ENCODE measurements around the gene ITGB1BP2. TPM values are rescaled to one million over a fixed set of nuclear protein-coding genes. Genes with fewer than 3 reads are reported as not detected.
A peak's percentile ranks its signal among the peaks of the same experiment; 100 is the strongest.

ITGB1BP2 gene
- total and polyA plus RNA-seq, 2 of the 13 experiments (the other 11 are each of a cell fraction or from before 2014, with no cell fraction given): 0.90 to 2.2 TPM

DNA sequence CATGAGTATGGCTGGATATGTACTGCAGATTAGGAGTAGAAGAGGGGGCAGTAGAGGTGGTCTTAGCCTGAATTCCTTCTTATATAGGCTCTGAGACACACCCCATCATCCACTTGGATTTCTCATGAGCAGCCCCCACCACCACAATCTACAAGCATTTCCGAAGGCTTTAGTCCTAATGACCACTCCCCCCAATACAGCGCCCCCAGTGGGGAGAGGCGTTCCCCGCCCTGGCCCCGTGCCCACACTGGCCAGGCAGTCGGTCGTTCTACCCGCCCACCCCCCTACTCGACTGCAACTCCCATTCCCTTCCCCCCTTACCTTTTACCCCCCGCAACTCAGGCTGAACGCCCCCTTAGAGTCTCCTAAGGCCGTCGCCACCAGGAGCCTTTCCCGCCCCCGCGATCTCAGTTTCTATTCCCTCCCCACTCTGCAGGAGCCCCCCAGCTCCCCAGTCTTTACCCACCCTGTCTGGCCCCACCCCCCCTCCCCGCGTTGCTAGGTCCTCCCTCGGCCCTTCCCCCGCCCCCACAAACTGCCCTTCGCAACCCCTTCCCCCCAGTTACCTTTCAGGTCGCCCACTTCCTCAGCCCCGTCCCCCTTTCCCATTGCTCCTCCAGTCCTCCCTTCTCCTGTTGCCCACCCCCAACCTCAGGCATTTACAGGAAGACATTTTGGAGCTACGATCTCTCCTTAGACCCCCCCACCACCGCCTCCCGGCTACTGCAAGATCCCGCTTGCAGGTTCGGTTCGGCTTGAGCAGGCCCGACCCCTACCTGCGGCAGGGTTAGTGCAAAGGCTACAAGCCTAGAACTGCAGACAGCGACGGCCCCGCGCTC lies 48.1 kb upstream of the ITGB1BP2 start:
- no TSS peak for BruUV-seq (replicated peaks)
- ChIA-PET POLR2A (interaction anchor here (0.6 to 2.4 kb wide), 8 partner anchors 8 to 135 kb away, joined by 4 to 18 read pairs (median 8); partner anchors contain the start of genes MED12, NONO and TAF1), CTCF (ENCODE audit: low intra/inter-chr PET ratio, low total read pairs) (no interaction called here)
- Histone ChIP-seq H3K27ac (ENCODE audit: extremely low read length, insufficient read depth, low read length) (peak overlapping the region; percentile 78), H3K9me3 (ENCODE audit: low read length) (no peaks in the 10 kb centered on the region), H3K4me3 (replicated peaks in 1 of 3; ENCODE audit: insufficient read depth in 1 of 3, low read depth in 2 of 3, low read length in 3 of 3) (peak overlapping the region; percentile 76 to 88 (median 83)), H3K27me3 (ENCODE audit: control insufficient read depth in 1 of 2, insufficient read depth in 2 of 2, low read length in 2 of 2) (no peaks in the 10 kb centered on the region; a peak in 1 of 5 replicates), H3K9ac (ENCODE audit: insufficient read depth, low read depth, low read length) (peak overlapping the region; percentile 80), H3K4me1 (ENCODE audit: insufficient read depth, low read length) (peaks cover 35% of the 10 kb centered on the region), H4K20me1 (ENCODE audit: insufficient read depth, low read length) (no peaks in the 10 kb centered on the region), H2AFZ (ENCODE audit: low read length) (no peak overlapping the region), H3K36me3 (replicated peaks in 1 of 2; ENCODE audit: control insufficient read depth in 1 of 2, insufficient read depth in 2 of 2, low read length in 2 of 2) (peaks cover 4 to 12% of the 10 kb centered on the region in 2 experiments; a peak in 3 of 5 replicates), H3K79me2 (ENCODE audit: insufficient read depth, low read length) (peaks cover 18% of the 10 kb centered on the region), H3K4me2 (ENCODE audit: low read depth, low read length) (peak overlapping the region; percentile 75)
- no peak for FAIRE-seq
- no peak for ATAC-seq
- DNase-seq (ENCODE audit: low spot score): peak; percentile 13
- intact Hi-C loops (cut with micrococcal nuclease; ENCODE audit: unreplicated experiment): loop anchor here (5.0 kb wide), 1 partner anchor 71 kb away; no protein-coding TSS in a partner anchor
- in situ Hi-C loops (cut with HindIII; ENCODE audit: extremely low pct_ligation_motif_present, low pct_unique_long_range_greater_than_20kb): no loop called here
- under 1% methylated on average over 21 of the region's 35 CpGs for WGBS (ENCODE audit: low lambda C conversion rate)
- no peak for TF ChIP-seq NFE2L1 (CRISPR knock-in tag; IDR thresholded peaks at IDR 0.05; ENCODE audit: borderline replicate concordance)
- TF ChIP-seq ZNF543 (CRISPR knock-in tag; IDR thresholded peaks at IDR 0.05): no peak
- TF ChIP-seq ZBTB42 (CRISPR knock-in tag; IDR thresholded peaks at IDR 0.05): no peak
- TF ChIP-seq, protein P1, sequence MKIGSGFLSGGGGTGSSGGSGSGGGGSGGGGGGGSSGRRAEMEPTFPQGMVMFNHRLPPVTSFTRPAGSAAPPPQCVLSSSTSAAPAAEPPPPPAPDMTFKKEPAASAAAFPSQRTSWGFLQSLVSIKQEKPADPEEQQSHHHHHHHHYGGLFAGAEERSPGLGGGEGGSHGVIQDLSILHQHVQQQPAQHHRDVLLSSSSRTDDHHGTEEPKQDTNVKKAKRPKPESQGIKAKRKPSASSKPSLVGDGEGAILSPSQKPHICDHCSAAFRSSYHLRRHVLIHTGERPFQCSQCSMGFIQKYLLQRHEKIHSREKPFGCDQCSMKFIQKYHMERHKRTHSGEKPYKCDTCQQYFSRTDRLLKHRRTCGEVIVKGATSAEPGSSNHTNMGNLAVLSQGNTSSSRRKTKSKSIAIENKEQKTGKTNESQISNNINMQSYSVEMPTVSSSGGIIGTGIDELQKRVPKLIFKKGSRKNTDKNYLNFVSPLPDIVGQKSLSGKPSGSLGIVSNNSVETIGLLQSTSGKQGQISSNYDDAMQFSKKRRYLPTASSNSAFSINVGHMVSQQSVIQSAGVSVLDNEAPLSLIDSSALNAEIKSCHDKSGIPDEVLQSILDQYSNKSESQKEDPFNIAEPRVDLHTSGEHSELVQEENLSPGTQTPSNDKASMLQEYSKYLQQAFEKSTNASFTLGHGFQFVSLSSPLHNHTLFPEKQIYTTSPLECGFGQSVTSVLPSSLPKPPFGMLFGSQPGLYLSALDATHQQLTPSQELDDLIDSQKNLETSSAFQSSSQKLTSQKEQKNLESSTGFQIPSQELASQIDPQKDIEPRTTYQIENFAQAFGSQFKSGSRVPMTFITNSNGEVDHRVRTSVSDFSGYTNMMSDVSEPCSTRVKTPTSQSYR (CRISPR knock-in tag; IDR thresholded peaks at IDR 0.05; ENCODE audit: borderline replicate concordance): peak; percentile 41; the same call in 1 of the 2 replicates
- no peak for TF ChIP-seq ZNF83 (CRISPR knock-in tag; IDR thresholded peaks at IDR 0.05; ENCODE audit: borderline replicate concordance)
- TF ChIP-seq ZSCAN9 (CRISPR knock-in tag; IDR thresholded peaks at IDR 0.05; ENCODE audit: borderline replicate concordance): no peak
- TF ChIP-seq, protein P2, sequence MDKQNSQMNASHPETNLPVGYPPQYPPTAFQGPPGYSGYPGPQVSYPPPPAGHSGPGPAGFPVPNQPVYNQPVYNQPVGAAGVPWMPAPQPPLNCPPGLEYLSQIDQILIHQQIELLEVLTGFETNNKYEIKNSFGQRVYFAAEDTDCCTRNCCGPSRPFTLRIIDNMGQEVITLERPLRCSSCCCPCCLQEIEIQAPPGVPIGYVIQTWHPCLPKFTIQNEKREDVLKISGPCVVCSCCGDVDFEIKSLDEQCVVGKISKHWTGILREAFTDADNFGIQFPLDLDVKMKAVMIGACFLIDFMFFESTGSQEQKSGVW (CRISPR knock-in tag; IDR thresholded peaks at IDR 0.05; ENCODE audit: borderline replicate concordance): no peak
- TF ChIP-seq KMT2B (CRISPR knock-in tag; IDR thresholded peaks at IDR 0.05): no peak
- no peak for TF ChIP-seq ZNF430 (CRISPR knock-in tag; IDR thresholded peaks at IDR 0.05)
- no peak for TF ChIP-seq ZNF496 (CRISPR knock-in tag; IDR thresholded peaks at IDR 0.05; ENCODE audit: insufficient replicate concordance)
- TF ChIP-seq, protein P3, sequence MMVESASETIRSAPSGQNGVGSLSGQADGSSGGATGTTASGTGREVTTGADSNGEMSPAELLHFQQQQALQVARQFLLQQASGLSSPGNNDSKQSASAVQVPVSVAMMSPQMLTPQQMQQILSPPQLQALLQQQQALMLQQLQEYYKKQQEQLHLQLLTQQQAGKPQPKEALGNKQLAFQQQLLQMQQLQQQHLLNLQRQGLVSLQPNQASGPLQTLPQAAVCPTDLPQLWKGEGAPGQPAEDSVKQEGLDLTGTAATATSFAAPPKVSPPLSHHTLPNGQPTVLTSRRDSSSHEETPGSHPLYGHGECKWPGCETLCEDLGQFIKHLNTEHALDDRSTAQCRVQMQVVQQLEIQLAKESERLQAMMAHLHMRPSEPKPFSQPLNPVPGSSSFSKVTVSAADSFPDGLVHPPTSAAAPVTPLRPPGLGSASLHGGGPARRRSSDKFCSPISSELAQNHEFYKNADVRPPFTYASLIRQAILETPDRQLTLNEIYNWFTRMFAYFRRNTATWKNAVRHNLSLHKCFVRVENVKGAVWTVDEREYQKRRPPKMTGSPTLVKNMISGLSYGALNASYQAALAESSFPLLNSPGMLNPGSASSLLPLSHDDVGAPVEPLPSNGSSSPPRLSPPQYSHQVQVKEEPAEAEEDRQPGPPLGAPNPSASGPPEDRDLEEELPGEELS (CRISPR knock-in tag; IDR thresholded peaks at IDR 0.05): no peak
- no peak for TF ChIP-seq ZEB1 (IDR thresholded peaks at IDR 0.05; ENCODE audit: insufficient replicate concordance, low read depth)
- TF ChIP-seq ZNF878 (CRISPR knock-in tag; IDR thresholded peaks at IDR 0.05): no peak
- no peak for TF ChIP-seq FIP1L1 (IDR thresholded peaks at IDR 0.05; ENCODE audit: borderline replicate concordance, insufficient read depth, low read depth, low read length)
- no peak for TF ChIP-seq ZNF569 (CRISPR knock-in tag; IDR thresholded peaks at IDR 0.05; ENCODE audit: borderline replicate concordance)
- TF ChIP-seq JDP2 (CRISPR knock-in tag; IDR thresholded peaks at IDR 0.05; ENCODE audit: borderline replicate concordance): no peak
- TF ChIP-seq TP53 (CRISPR knock-in tag; conservative IDR thresholded peaks at IDR 0.05): no peak
